Measurements from ENCODE around the gene MYCBP2. TPM values are rescaled to one million over a fixed set of nuclear protein-coding genes. Genes with fewer than 3 reads are reported as not detected.

MYCBP2 gene
- total and polyA plus RNA-seq, 7 donors: 3.7 to 130 (median 93.5) TPM

DNA sequence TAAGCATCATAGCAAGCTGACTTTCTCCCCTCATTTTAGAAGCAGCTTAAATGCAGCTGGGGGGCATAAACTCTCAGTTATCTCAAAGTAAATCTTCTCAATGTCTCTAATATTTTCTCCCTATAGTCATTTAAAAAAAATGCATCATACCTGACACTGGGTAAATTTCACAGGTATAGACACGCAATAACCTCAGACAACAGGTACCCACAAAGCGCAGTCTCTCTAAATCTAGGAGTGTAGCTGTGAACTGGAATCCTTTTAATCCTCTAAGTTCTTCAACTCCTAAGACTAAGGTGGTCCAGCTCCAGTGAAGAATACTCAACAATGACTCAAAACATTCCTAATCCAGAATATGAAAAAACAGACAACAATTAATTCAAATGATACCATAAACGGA is 141.2 kb downstream of the MYCBP2 start:
- TF ChIP-seq EP300 (IDR thresholded peaks at IDR 0.05) (no peak), POLR2A (IDR thresholded peaks at IDR 0.05) (no peak), POLR2AphosphoS5 (IDR thresholded peaks at IDR 0.05) (no peak)
- TF ChIP-seq, protein P1, sequence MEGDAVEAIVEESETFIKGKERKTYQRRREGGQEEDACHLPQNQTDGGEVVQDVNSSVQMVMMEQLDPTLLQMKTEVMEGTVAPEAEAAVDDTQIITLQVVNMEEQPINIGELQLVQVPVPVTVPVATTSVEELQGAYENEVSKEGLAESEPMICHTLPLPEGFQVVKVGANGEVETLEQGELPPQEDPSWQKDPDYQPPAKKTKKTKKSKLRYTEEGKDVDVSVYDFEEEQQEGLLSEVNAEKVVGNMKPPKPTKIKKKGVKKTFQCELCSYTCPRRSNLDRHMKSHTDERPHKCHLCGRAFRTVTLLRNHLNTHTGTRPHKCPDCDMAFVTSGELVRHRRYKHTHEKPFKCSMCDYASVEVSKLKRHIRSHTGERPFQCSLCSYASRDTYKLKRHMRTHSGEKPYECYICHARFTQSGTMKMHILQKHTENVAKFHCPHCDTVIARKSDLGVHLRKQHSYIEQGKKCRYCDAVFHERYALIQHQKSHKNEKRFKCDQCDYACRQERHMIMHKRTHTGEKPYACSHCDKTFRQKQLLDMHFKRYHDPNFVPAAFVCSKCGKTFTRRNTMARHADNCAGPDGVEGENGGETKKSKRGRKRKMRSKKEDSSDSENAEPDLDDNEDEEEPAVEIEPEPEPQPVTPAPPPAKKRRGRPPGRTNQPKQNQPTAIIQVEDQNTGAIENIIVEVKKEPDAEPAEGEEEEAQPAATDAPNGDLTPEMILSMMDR (IDR thresholded peaks at IDR 0.05): no peak
- no peak for DNase-seq
- Histone ChIP-seq H3K27me3 (no peaks in the 10 kb centered on the region), H3K4me3 (no peak overlapping the region), H3K4me1 (no peaks in the 10 kb centered on the region), H3K36me3 (peaks cover 0 to 76% (median 11%) of the 10 kb centered on the region in 4 donors), H3K9me3 (no peaks in the 10 kb centered on the region), H3K27ac (no peak overlapping the region)
- intact Hi-C loops (cut with DNase I): no loop called here
- 96 to 98% methylated on average over 3 of the region's 3 CpGs for WGBS, 2 donors

DNA sequence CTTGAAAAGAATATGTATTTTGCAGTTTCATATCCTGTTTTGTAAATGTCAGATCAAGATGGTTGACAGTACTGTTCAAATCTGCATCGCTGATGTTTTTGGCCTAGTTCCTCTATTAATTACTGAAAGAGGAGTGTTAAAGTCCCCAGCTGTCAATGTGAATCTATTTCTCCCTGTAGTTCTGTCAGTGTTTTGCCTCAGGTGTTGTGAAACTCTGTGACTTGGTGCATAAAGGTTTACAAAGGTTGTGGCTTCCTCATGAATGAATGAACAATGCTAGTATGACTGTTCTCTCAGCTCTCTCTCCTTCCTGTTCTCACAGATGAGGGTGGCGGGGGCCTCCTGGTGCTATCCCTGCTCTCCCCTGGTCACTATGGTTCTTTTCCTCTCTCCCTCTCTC is 142.4 kb downstream of the MYCBP2 start:
- no peak overlapping the region for H3K4me3 ChIP-seq
- WGBS, 2 donors: 60 to 91% methylated on average over 2 of the region's 2 CpGs
- intact Hi-C loops (cut with DNase I): no loop called here
- TF ChIP-seq POLR2AphosphoS5 (IDR thresholded peaks at IDR 0.05): no peak
- no peak for TF ChIP-seq POLR2A (IDR thresholded peaks at IDR 0.05)
- no peak for TF ChIP-seq EP300 (IDR thresholded peaks at IDR 0.05)
- TF ChIP-seq, protein P1 (IDR thresholded peaks at IDR 0.05): no peak
- DNase-seq: no peak
- no peaks in the 10 kb centered on the region for H3K9me3 ChIP-seq
- H3K36me3 ChIP-seq: peaks cover 0 to 76% (median 17%) of the 10 kb centered on the region in 4 donors
- H3K4me1 ChIP-seq: no peaks in the 10 kb centered on the region
- H3K27me3 ChIP-seq: no peaks in the 10 kb centered on the region
- no peak overlapping the region for H3K27ac ChIP-seq

DNA sequence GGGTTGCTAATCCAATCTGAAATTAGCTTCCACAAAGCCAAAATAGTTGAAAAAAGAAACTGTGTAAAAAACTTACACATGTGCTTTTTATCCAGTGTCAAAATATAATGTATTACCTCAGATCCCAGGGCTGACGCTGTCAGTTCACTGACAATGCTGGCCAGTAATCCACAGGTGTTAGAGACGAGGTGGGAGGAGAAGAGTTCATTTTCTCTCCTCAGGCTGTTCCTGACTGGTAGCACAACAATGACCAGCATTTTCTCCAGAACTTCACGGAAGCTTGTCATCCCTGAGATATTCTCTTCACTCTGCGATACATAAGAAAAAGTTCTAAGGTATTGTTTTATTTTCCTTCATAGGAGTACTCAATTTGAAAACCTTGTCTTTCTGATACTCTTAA is 146.9 kb downstream of the MYCBP2 start:
- no peak for TF ChIP-seq POLR2AphosphoS5 (IDR thresholded peaks at IDR 0.05)
- DNase-seq: no peak
- no peak overlapping the region for H3K27ac ChIP-seq
- H3K27me3 ChIP-seq: no peaks in the 10 kb centered on the region
- WGBS, 2 donors: 97% methylated on average over 4 of the region's 4 CpGs
- no peaks in the 10 kb centered on the region for H3K4me1 ChIP-seq
- peaks cover 0 to 83% (median 22%) of the 10 kb centered on the region in 4 donors for H3K36me3 ChIP-seq
- intact Hi-C loops (cut with DNase I): no loop called here
- no peaks in the 10 kb centered on the region for H3K9me3 ChIP-seq
- H3K4me3 ChIP-seq: no peak overlapping the region

DNA sequence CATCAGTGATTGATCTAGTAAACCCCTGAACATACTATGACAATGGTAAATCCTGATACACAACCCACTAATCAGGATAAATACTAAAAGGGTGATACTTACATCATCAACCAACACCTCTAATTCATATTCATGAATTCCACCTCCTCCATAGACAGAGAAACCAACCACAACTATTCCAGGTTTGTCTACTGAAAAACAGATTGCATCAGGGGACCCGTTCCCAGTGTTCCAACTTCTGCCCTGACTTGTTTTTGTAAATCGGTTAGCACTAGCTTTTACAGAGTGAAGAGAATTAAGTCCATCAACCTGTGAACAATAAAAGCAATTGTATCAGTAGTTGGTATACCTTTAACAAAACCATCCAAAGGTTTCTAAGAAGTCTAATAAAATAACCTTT is 149.2 kb downstream of the MYCBP2 start:
- Histone ChIP-seq H3K4me1 (no peaks in the 10 kb centered on the region), H3K27me3 (no peaks in the 10 kb centered on the region), H3K4me3 (no peak overlapping the region), H3K27ac (no peak overlapping the region), H3K36me3 (peaks cover 0 to 92% (median 23%) of the 10 kb centered on the region in 4 donors), H3K9me3 (no peaks in the 10 kb centered on the region)
- no peak for TF ChIP-seq POLR2AphosphoS5 (IDR thresholded peaks at IDR 0.05)
- TF ChIP-seq EP300 (IDR thresholded peaks at IDR 0.05): no peak
- TF ChIP-seq POLR2A (IDR thresholded peaks at IDR 0.05): no peak
- TF ChIP-seq, protein P1 (IDR thresholded peaks at IDR 0.05): no peak
- intact Hi-C loops (cut with DNase I): no loop called here
- 97% methylated on average over 2 of the region's 2 CpGs for WGBS, 2 donors
- DNase-seq: no peak

DNA sequence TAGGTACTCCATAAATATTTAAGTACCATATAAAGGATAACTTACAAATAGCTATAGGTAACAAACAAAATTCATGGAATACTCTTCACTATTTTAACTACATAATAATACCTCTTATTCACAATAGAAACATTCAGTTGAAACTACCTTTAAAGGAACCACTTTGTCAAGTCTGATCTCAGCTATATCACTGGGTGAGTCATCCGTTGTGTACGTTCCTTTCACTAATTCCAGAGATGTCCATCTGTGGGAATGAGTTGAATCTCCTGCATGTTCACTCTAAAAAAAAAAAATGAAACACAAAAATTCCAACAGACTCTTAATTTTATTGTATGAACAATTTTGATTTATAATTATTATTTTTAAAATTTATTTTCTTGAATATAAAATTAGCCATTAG is 150.5 kb downstream of the MYCBP2 start:
- intact Hi-C loops (cut with DNase I): no loop called here
- no peaks in the 10 kb centered on the region for H3K9me3 ChIP-seq
- H3K4me1 ChIP-seq: no peaks in the 10 kb centered on the region
- peaks cover 0 to 94% (median 26%) of the 10 kb centered on the region in 4 donors for H3K36me3 ChIP-seq
- TF ChIP-seq POLR2AphosphoS5 (IDR thresholded peaks at IDR 0.05): no peak
- no peak for TF ChIP-seq EP300 (IDR thresholded peaks at IDR 0.05)
- TF ChIP-seq, protein P1 (IDR thresholded peaks at IDR 0.05): no peak
- no peak for TF ChIP-seq POLR2A (IDR thresholded peaks at IDR 0.05)
- no peak overlapping the region for H3K27ac ChIP-seq
- 88% methylated on average over 2 of the region's 2 CpGs for WGBS, 2 donors
- no peak for DNase-seq
- H3K4me3 ChIP-seq: no peak overlapping the region
- H3K27me3 ChIP-seq: no peaks in the 10 kb centered on the region

All from sigmoid colon (tissue), 7 donors.